WTC11 (cell line): ENCODE results near the gene OR4D1.

Source experiments
- ATF1 ChIP-seq: sonication (generic); formaldehyde crosslinking; IDR thresholded peaks from 2 replicates; pipeline ENCODE4 v1.8.1; 2023; ENCODE audit warnings: mild to moderate bottlenecking, moderate library complexity, missing genetic modification reagents
- ATF3 ChIP-seq: sonication (generic); formaldehyde crosslinking; conservative IDR thresholded peaks from 2 replicates; pipeline ENCODE4 v1.8.1; 2022; ENCODE audit warnings: mild to moderate bottlenecking, missing genetic modification reagents
- CTCF ChIP-seq: fragments of 200-600 bp; IDR thresholded peaks from 2 replicates; pipeline ENCODE4 v1.8.0; 2022; ENCODE audit warnings: antibody characterized with exemption
- E2F5 ChIP-seq: sonication (generic); formaldehyde crosslinking; IDR thresholded peaks from 2 replicates; pipeline ENCODE4 v1.8.1; 2022; ENCODE audit warnings: mild to moderate bottlenecking, moderate library complexity, missing genetic modification reagents
- FOXJ3 ChIP-seq: sonication (generic); formaldehyde crosslinking; IDR thresholded peaks from 2 replicates; pipeline ENCODE4 v1.9.0; 2021; ENCODE audit warnings: missing genetic modification reagents, mild to moderate bottlenecking, borderline replicate concordance
- HMGXB4 ChIP-seq: sonication (generic); formaldehyde crosslinking; IDR thresholded peaks from 2 replicates; pipeline ENCODE4 v1.8.1; 2023; ENCODE audit warnings: mild to moderate bottlenecking, moderate library complexity, missing genetic modification reagents
- MAX ChIP-seq: sonication (generic); formaldehyde crosslinking; IDR thresholded peaks from 2 replicates; pipeline ENCODE4 v1.8.0; 2022; ENCODE audit warnings: mild to moderate bottlenecking, missing genetic modification reagents
- NR3C1 ChIP-seq: sonication (generic); formaldehyde crosslinking; conservative IDR thresholded peaks from 2 replicates; pipeline ENCODE4 v1.8.1; 2023; ENCODE audit warnings: low read depth, mild to moderate bottlenecking, missing genetic modification reagents
- RELA ChIP-seq: sonication (generic); formaldehyde crosslinking; IDR thresholded peaks from 2 replicates; pipeline ENCODE4 v1.8.1; 2022; ENCODE audit warnings: missing genetic modification reagents, mild to moderate bottlenecking, borderline replicate concordance
- ZNF317 ChIP-seq: sonication (generic); formaldehyde crosslinking; IDR thresholded peaks from 2 replicates; pipeline ENCODE4 v1.8.1; 2023; ENCODE audit warnings: low read depth, mild to moderate bottlenecking, moderate library complexity, missing genetic modification reagents, borderline replicate concordance
- ZNF396 ChIP-seq: fragments of 250-450 bp; sonication (Bioruptor Pico); IDR thresholded peaks from 2 replicates; pipeline ENCODE4 v1.8.0; 2021; ENCODE audit warnings: mild to moderate bottlenecking, moderate library complexity, borderline replicate concordance

GRCh38 chr17:58191241-58191896 lies 43.2 kb downstream of the OR4D1 start:
- no peak for TF ChIP-seq MAX
- no peak for TF ChIP-seq ATF3 (CRISPR knock-in tag)
- no peak for TF ChIP-seq NR3C1 (CRISPR knock-in tag)
- TF ChIP-seq ZNF317 (CRISPR knock-in tag) = no peak
- no peak for TF ChIP-seq CTCF
- no peak for TF ChIP-seq RELA (CRISPR knock-in tag)
- no peak for TF ChIP-seq ATF1 (CRISPR knock-in tag)
- TF ChIP-seq ZNF396 (CRISPR knock-in tag) = no peak
- TF ChIP-seq E2F5 (CRISPR knock-in tag) = no peak
- TF ChIP-seq HMGXB4 (CRISPR knock-in tag) = no peak
- no peak for TF ChIP-seq FOXJ3 (CRISPR knock-in tag)
